ENCODE measurements around the gene ZNF800.
"Not testable (repeated sequence)": the region's sequence is repeated elsewhere in the genome, so short reads cannot be mapped to it uniquely, and the experiment has no call there.

ZNF800 gene
- total RNA-seq = 82.8 to 110 (median 102) reads per million in 4 experiments

GRCh38 chr7:127392566-127393367, at the start of gene ZNF800:
ZNF800 (minus strand) TSS chr7:127392708; CDS start chr7:127391557, 1,151 bp downstream.
- peak; percentile 69 for DNase-seq

- no peak for DNase-seq
These were observed 47.7 kb upstream of the ZNF800 start for GRCh38 chr7:127440206-127440605.

GRCh38 chr7:127438836-127439235, 46.3 kb upstream of the ZNF800 start:
- DNase-seq = no peak

- no peak for DNase-seq
These were observed 45.3 kb upstream of the ZNF800 start for GRCh38 chr7:127437837-127438236.

GRCh38 chr7:127437241-127437640, 44.7 kb upstream of the ZNF800 start:
- no peak for DNase-seq

GRCh38 chr7:127429281-127429680, 36.8 kb upstream of the ZNF800 start:
- not testable (repeated sequence) for DNase-seq

- no peak for DNase-seq
These were observed 26.7 kb upstream of the ZNF800 start for GRCh38 chr7:127419196-127419595.

GRCh38 chr7:127418459-127418858, 26.0 kb upstream of the ZNF800 start:
- no peak for DNase-seq

GRCh38 chr7:127417346-127417745, 24.8 kb upstream of the ZNF800 start:
- no peak for DNase-seq

- DNase-seq = no peak
These were observed 22.7 kb upstream of the ZNF800 start for GRCh38 chr7:127415060-127415742.

GRCh38 chr7:127413962-127414361, 21.5 kb upstream of the ZNF800 start:
- no peak for DNase-seq

- no peak for DNase-seq
These were observed 20.8 kb upstream of the ZNF800 start for GRCh38 chr7:127413326-127413725.

- DNase-seq = no peak
These were observed 18.7 kb upstream of the ZNF800 start for GRCh38 chr7:127411176-127411575.

GRCh38 chr7:127409629-127410028, 17.1 kb upstream of the ZNF800 start:
- no peak for DNase-seq

- no peak for DNase-seq
These were observed 12.0 kb upstream of the ZNF800 start for GRCh38 chr7:127404286-127405072.

GRCh38 chr7:127396184-127396583, 3.7 kb upstream of the ZNF800 start:
- no peak for DNase-seq

- not testable (repeated sequence) for DNase-seq
These were observed 2.6 kb upstream of the ZNF800 start for GRCh38 chr7:127395104-127395503.

GRCh38 chr7:127393368-127394058, 1.0 kb upstream of the ZNF800 start:
- DNase-seq = no peak

GRCh38 chr7:127392182-127392565, 334 bp downstream of the ZNF800 start:
- peak; percentile 39 for DNase-seq

- peak; percentile 22 for DNase-seq
These were observed 822 bp downstream of the ZNF800 start for GRCh38 chr7:127391591-127392181.

- DNase-seq = no peak
These were observed 1.5 kb downstream of the ZNF800 start for GRCh38 chr7:127390817-127391590.
